DMS79 (cell line): Measurements from ENCODE around the gene TMEM161B.
"Not testable (repeated sequence)": the region's sequence is repeated elsewhere in the genome, so short reads cannot be mapped to it uniquely, and the experiment has no call there.

Experiments
- DNase-seq: peaks from one replicate; lab custom pipeline; 2025; lab: John Stamatoyannopoulos, UW

TMEM161B gene

GRCh38 chr5:88268385-88269184 is at the start of gene TMEM161B:
Gene TMEM161B (minus strand): TSS chr5:88268845. CDS start chr5:88268723, 122 bp downstream.
- peak; percentile 85 for DNase-seq

- no peak for DNase-seq
These were observed 35.7 kb upstream of the TMEM161B start for GRCh38 chr5:88304356-88304755.

DNA sequence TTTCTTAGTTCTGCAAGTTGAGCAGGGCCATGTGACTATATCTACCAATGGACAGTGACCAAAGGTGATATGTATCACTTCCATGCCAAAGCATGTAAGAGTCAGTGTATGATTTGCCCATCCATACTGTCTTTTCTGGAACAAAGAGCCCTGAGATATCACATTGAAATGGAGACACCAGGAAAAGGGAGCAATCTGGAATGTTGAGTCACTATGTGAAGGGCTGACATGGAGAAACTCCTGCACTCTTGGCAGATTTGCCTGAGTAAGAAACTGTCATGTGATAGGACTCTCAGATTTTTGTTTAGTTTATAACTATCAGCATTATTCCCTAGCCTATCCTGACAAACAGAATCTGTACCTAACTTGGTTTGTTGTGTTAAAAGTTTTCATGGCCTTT is 29.8 kb upstream of the TMEM161B start:
- no peak for DNase-seq

DNA sequence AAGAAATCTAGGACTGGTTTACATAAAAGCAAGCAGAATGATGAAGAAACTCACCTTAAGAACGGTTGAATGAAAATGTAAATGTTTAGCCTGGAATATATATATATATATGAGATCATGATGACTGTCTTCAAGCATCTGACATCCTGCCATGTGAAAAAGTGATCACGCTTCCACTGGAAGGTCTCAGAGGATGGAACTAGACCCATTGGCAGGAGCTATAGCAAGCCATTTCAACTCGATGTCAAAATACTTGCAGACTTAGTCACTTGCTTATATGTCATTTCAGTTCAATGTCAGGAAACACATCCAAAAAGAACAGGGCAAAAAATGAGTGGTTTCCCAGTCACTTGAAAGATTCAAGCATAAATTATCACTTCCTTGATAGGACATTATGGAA is 22.2 kb upstream of the TMEM161B start:
- no peak for DNase-seq

DNA sequence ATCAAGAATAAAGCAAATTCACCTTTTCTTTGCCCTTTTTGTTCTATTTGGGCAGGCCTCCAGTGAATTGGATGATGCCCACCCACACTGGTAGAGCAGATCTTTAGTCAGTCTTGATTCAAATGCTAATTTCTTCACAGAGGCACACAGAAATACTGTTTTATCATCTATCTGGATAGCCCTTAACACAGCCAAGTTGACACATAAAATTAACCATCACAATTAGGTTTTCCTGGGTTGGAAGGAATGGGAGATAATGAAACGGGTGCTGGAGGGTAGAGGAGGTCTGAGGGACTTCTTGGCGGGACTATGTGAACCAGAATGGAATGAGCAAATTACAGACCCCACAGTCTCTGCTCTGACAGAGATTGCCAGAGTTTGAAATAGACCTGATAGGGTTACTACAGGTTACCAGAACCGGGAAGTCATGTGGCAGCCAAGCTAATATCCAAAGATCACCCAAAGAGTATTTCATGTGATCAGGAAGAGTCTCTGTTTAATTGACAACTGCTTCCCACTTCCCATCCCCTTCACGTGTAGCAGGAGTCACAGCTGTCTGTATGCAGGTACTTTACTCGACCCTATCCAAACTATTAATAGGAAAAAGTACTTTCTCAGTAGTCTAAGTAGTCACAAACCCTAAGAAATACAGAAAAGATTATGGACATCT is 20.0 kb upstream of the TMEM161B start:
- no peak for DNase-seq

DNA sequence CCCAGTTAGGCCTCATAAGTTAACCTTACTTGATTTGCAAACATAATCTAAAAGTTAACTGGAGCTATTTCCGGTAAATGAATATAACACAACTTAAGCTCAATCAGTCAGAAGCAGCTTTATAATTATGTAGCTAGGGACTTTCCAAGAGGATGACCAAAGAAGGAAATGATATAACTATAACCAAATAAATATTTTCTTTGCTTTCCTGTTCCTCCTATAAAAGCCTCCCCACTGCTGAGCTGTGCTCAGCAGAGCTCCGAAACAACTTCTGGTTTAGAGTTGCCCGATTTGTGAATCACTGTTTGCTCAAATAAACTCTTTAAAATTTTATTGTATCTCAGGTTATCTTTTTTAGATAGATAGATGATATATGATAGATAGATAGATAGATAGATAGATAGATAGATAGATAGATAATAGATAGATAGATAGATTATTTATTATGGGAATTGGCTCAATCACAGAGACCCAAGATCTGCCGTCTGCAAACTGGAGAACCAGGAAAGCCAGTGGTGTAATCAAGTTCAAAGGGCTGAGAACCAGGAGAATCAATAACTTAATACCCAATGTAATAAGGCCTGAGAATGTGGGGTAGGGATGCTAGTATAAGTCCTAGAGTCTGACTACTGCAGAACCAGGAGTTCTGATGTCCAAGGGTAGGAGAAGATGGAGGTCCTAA is 19.3 kb upstream of the TMEM161B start:
- no peak for DNase-seq

GRCh38 chr5:88287302-88287701 is 18.7 kb upstream of the TMEM161B start:
- DNase-seq = no peak

GRCh38 chr5:88283690-88284089 is 15.0 kb upstream of the TMEM161B start:
- no peak for DNase-seq

DNA sequence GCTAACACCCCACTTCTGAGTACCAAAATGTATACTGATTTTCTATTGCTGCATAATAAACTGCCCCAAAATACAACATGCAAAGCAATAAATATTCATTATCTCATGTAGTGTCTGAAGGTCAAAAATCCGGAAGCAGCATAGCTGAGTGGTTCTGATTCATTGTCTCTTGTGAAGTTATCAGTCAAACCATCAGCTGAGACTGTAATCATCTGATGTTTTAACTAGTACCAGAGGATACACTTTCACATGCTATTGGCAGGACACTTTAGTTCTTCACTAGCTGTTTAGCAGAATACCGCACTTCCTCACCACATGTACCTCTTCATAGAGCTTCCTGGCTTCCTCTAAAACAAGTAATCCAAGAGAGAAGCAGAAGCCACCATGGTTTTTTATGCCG is 12.7 kb upstream of the TMEM161B start:
- DNase-seq = no peak

DNA sequence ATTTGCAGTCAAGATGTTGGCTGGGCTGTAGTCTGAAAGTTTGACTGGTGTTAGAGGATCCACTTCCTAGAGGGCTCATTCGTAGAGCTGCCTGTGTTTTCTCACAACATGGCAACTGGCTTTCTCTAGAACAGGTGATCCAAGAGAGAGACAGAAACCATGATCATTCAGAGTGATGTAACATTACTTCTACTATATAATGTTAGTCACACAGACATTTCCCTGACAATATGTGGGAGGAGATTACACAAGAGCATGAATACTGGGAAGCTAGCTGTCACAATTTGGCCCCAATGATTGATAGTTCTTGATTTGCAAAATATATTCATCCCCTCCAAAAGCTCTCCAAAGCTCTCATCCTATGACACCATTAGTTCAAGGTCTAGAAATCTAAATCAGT is 10.9 kb upstream of the TMEM161B start:
- DNase-seq = no peak

GRCh38 chr5:88276378-88276777 is 7.7 kb upstream of the TMEM161B start:
- DNase-seq = no peak

- DNase-seq = no peak
These were observed 6.9 kb upstream of the TMEM161B start for GRCh38 chr5:88275581-88275980.

- no peak for DNase-seq
These were observed 652 bp upstream of the TMEM161B start for GRCh38 chr5:88269222-88269771.

DNA sequence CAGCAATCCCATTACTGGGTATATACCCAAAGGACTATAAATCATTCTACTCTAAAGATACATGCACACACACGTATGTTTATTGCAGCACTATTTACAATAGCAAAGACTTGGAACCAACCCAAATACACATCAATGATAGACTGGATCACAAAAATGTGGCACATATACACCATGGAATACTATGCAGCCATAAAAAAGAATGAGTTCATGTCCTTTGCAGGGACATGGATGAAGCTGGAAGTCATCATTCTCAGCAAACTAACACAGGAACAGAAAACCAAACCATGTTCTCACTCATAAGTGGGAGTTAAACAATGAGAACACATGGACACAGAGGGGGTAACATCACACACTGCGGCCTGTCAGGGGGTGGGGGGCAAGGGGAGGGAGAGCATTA is 4.1 kb downstream of the TMEM161B start:
- not testable (repeated sequence) for DNase-seq

DNA sequence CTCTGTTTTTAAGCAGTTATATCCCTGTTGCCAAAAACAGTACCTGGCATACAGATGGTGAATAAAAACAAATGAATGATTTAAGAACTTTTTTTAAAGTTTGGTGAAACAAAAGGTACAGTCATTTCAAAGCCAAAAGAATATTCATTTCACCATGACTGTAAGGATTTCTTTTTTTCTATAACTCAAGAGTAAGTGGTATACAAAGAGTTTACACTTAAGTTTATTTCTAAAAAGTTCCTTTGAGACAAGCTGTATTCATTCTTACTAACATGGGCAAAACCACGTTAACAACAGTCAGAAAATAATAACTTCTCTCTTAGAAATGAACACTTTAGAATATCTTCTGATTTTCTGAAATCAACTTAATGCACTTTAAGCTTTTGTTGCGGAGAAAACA is 5.3 kb downstream of the TMEM161B start:
- no peak for DNase-seq

GRCh38 chr5:88262116-88262515 is 6.5 kb downstream of the TMEM161B start:
- no peak for DNase-seq

- no peak for DNase-seq
These were observed 10.0 kb downstream of the TMEM161B start for GRCh38 chr5:88258636-88259035.

- DNase-seq = no peak
These were observed 11.8 kb downstream of the TMEM161B start for GRCh38 chr5:88256872-88257271.

- no peak for DNase-seq
These were observed 12.6 kb downstream of the TMEM161B start for GRCh38 chr5:88256037-88256436.

DNA sequence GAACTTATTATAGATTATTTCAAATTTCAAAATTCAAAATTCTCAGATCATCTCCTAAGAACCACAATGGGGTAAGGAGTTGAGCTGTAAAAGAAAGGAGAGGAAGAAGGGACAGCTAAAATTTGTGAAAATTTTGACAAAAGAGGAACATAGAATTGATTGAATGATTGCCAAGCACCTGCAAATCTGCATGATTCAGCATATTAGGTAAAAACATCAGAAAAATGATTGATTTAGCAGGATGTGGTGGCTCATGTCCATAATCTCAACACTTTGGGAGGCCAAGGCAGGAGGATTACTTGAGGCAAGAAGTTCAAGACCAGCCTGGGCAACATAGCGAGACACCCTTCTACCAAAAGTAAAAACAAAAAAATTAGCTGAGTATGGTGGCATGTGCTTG is 14.3 kb downstream of the TMEM161B start:
- DNase-seq = no peak

DNA sequence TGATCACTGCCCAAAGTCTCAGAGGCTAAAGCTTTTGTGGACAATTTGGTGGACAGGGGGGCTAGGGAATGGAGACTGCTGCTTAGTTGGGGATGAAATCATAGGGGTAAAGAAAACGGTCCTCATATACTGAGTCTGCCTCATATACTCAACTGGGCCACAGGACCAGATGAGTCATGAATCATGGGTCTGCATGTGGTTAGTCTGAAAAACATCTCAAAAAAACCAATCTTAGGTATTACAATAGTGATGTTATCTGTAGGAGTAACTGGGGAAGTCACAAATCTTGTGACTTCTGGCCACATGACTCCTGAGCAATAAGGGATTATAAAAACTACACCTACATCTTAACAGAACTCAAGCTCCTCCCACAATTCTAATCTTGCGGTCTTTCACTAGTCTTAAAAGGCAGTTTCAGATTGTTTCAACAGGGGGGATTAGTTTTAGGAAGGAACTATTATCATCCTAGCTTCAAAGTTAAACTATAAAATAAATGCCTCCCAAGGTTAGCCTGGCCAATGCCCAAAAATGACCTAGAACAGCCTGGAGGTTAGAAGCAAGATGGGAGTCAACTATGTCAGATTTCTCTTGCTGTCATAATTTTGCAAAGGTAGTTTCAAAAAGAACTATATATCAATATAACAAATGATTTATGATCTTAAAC is 17.5 kb downstream of the TMEM161B start:
- DNase-seq = no peak

DNA sequence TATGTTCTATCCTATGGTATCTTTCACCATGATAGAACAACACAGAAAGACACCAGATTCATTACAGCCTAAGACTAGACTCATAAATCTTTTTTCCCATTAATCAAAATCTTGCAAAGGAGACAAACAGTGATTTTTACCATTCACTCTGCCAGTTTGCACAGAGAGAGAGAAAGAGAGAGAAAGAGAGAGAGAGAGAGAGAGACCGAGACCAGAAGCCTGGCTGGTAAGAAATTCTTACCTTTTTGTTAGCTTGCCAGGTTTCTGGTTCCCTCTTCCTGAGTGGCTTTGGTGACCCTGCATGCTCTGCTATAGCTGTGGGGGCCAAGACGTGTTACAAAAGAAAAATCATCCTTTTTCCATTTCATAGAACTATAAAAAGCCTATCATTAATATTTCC is 18.6 kb downstream of the TMEM161B start:
- DNase-seq = no peak
